Tibial nerve (tissue), 4 donors: ENCODE measurements around the gene SRXN1. TPM values are rescaled to one million over a fixed set of nuclear protein-coding genes. Genes with fewer than 3 reads are reported as not detected.
"Not testable (repeated sequence)": the region's sequence is repeated elsewhere in the genome, so short reads cannot be mapped to it uniquely, and the experiment has no call there.

Experiments
- DNase-seq, 2 donors: peaks; one replicate each; pipeline ENCODE4 v3.0.0-alpha.2; 2019; ENCODE audit warnings: low spot score in 2 of 2
- H3K27ac ChIP-seq, 4 donors: fragments of 200-600 bp; sonication (generic) in 3 of 4; one replicate each; pipeline ENCODE4 v1.5.1; 2017 to 2019; ENCODE audit warnings: mild to moderate bottlenecking in 1 of 4
- H3K27me3 ChIP-seq, 2 donors: fragments of 200-600 bp; sonication (generic) in 1 of 2; one replicate each; pipeline versions ENCODE4 v1.5.1 to v1.6.0; 2017 to 2019
- H3K36me3 ChIP-seq, 3 donors: fragments of 200-600 bp; sonication (generic); one replicate each; pipeline ENCODE4 v1.5.1; 2018 to 2019
- H3K4me1 ChIP-seq, 4 donors: fragments of 200-600 bp; sonication (generic) in 3 of 4; one replicate each; pipeline ENCODE4 v1.5.1; 2017 to 2019
- H3K4me3 ChIP-seq, 4 donors: fragments of 200-600 bp; sonication (generic) in 3 of 4; one replicate each; pipeline ENCODE4 v1.5.1; 2017 to 2019; ENCODE audit warnings: mild to moderate bottlenecking in 1 of 4, moderate library complexity in 1 of 4
- H3K9me3 ChIP-seq, 4 donors: fragments of 200-600 bp; sonication (generic) in 3 of 4; one replicate each; pipeline ENCODE4 v1.5.1; 2017 to 2019
- EP300 ChIP-seq, 2 donors: sonication (generic); formaldehyde crosslinking; IDR thresholded peaks; one replicate each; pipeline ENCODE4 v1.6.1; 2017; ENCODE audit warnings: antibody characterized with exemption in 2 of 2, mild to moderate bottlenecking in 1 of 2
- POLR2A ChIP-seq, 2 donors: fragments of 450-650 bp; IDR thresholded peaks; one replicate each; pipeline ENCODE4 v1.6.1; 2017; ENCODE audit warnings: antibody characterized with exemption in 2 of 2, mild to moderate bottlenecking in 2 of 2, moderate library complexity in 2 of 2
- WGBS, 2 donors: methylation state at CpG; one replicate each; pipeline ENCODE4 v1.1.5; 2018; 5-methylcytosine and 5-hydroxymethylcytosine counted together
- total RNA-seq, 4 donors: library from RNA; depleted of rRNA; stranded (reverse); fragments of >200 nt; gene quantifications; one replicate each; pipeline ENCODE4 v1.1.0, GENCODE V29; 2016
- TF ChIP-seq, protein P1 (sequence below), 5 experiments: fragments of 200-600 bp in 3 of 5; fragments of 450-650 bp in 2 of 5; sonication (generic) in 3 of 5; IDR thresholded peaks; one replicate each; pipeline ENCODE4 v1.5.1; 2016 to 2019; ENCODE audit warnings: antibody characterized with exemption in 5 of 5, mild to moderate bottlenecking in 3 of 5, moderate library complexity in 2 of 5

Gene SRXN1
- total RNA-seq, 4 donors from 2014 or later = 15.1 to 31.8 (median 19.5) TPM

DNA sequence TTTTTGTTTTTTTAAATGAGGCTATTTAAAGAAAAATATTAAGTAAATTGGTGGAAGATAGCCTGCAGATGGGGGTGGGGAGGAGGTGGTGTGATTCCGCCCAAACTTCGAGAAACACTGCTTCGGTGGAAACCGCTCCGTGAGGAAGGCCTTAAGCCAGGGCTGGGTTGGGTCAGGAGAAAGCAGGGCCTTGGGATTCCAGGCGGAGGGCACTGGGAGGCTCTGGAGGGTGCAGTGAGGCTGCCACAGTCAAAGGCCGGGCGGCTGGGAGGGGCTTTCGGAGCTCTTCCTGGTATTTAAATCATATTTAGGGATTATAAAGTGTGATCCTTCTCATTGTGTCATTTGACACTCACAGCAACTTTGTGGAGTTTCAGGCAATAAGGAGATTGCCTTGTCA, 44.8 kb upstream of the SRXN1 start:
- H3K9me3 ChIP-seq = no peaks in the 10 kb centered on the region
- no peaks in the 10 kb centered on the region for H3K4me1 ChIP-seq
- no peak for TF ChIP-seq EP300 (IDR thresholded peaks at IDR 0.05)
- TF ChIP-seq, protein P1, sequence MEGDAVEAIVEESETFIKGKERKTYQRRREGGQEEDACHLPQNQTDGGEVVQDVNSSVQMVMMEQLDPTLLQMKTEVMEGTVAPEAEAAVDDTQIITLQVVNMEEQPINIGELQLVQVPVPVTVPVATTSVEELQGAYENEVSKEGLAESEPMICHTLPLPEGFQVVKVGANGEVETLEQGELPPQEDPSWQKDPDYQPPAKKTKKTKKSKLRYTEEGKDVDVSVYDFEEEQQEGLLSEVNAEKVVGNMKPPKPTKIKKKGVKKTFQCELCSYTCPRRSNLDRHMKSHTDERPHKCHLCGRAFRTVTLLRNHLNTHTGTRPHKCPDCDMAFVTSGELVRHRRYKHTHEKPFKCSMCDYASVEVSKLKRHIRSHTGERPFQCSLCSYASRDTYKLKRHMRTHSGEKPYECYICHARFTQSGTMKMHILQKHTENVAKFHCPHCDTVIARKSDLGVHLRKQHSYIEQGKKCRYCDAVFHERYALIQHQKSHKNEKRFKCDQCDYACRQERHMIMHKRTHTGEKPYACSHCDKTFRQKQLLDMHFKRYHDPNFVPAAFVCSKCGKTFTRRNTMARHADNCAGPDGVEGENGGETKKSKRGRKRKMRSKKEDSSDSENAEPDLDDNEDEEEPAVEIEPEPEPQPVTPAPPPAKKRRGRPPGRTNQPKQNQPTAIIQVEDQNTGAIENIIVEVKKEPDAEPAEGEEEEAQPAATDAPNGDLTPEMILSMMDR (IDR thresholded peaks at IDR 0.05) = no peak
- 62 to 72% methylated on average over 9 of the region's 9 CpGs for WGBS, 2 donors
- no peaks in the 10 kb centered on the region for H3K36me3 ChIP-seq
- peaks cover 0 to 8% of the 10 kb centered on the region in 2 donors for H3K27me3 ChIP-seq
- H3K4me3 ChIP-seq = no peak overlapping the region
- no peak for DNase-seq
- H3K27ac ChIP-seq = no peak overlapping the region

DNA sequence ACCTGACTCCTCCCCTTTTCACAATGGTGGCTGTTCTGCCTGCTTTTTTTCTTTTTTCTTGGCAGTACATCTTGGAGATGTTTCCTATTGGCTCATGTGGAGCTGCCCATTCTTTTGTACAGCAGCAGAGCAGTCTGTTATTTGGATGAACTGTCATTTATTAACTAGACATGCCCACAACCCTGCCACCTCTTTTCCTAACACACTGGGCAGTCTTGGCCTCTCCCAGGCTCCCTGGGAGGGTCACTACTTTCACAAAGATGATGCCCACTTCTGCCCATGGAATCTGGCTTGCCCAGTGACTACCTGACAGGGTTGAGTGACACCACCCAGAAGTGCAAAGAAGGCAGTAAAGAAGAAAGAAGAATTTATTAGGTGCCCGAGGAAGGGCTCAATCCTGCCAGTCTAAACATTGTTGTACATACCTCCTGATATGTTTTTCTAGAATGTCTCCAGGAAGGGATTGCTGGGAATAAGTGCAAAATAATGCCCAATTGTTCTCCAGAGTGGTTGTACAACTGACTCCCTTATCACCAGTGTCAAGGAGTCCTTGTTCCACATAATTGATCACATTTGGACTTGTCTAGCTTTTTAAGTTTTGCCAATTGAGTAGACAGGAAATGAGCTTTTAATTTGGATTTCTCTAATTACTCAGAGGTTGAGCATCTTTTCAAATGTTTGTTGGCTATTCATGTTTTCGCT, 42.3 kb upstream of the SRXN1 start:
- 36 to 38% methylated on average over 2 of the region's 2 CpGs for WGBS, 2 donors
- no peak for DNase-seq
- Histone ChIP-seq H3K36me3 (no peaks in the 10 kb centered on the region), H3K27ac (no peak overlapping the region), H3K4me3 (no peak overlapping the region), H3K4me1 (no peaks in the 10 kb centered on the region), H3K27me3 (peaks cover 0 to 8% of the 10 kb centered on the region in 2 donors), H3K9me3 (no peaks in the 10 kb centered on the region)
- TF ChIP-seq, protein P1 (IDR thresholded peaks at IDR 0.05) = no peak
- TF ChIP-seq EP300 (IDR thresholded peaks at IDR 0.05) (no peak), POLR2A (IDR thresholded peaks at IDR 0.05) (no peak)

DNA sequence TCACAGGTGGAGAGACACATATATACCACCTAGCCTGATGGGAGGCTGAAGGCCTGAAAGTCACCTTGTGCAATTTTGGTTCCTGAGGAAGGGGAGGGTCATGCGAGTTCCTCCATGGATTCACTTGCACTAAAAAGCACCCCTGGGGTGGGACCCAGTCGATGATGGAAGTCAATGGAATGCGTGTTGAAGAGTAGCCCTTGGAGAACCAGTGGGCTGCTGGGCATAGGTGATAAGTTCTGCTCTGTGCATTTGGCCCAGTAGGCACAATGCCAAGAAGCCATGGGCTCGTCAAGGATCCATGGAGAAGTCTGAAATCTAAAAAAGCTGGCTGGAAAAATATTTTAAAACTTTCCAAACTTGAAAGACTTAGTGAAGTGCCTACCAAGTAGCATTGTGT, 41.5 kb upstream of the SRXN1 start:
- DNase-seq = no peak
- Histone ChIP-seq H3K27me3 (peaks cover 0 to 13% of the 10 kb centered on the region in 2 donors), H3K4me3 (no peak overlapping the region), H3K27ac (no peak overlapping the region), H3K4me1 (no peaks in the 10 kb centered on the region), H3K36me3 (no peaks in the 10 kb centered on the region), H3K9me3 (no peaks in the 10 kb centered on the region)
- 58 to 61% methylated on average over 4 of the region's 4 CpGs for WGBS, 2 donors
- TF ChIP-seq POLR2A (IDR thresholded peaks at IDR 0.05) (no peak), EP300 (IDR thresholded peaks at IDR 0.05) (no peak)
- TF ChIP-seq, protein P1 (IDR thresholded peaks at IDR 0.05) = no peak

DNA sequence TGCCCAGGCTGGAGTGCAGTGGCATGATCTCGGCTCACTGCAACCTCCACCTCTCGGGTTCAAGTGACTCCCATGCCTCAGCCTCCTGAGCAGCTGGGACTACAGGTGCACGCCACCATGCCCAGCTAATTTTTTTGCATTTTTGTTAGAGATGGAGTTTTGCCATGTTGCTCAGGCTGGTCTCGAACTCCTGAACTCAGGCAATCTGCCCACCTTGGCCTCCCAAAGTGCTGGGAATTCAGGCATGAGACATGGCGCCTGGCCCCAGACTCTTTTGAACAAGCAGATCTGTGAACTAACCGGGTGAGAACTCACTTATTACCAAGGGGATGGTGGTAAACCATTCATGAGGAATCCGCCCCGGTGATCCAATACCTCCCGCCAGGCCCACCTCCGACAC, 40.8 kb upstream of the SRXN1 start:
- not testable (repeated sequence) for H3K4me3 ChIP-seq, H3K4me1 ChIP-seq, H3K27ac ChIP-seq, H3K36me3 ChIP-seq, DNase-seq, H3K9me3 ChIP-seq
- peaks cover 0 to 20% of the 10 kb centered on the region in 2 donors for H3K27me3 ChIP-seq
- WGBS, 2 donors = 91 to 92% methylated on average over 10 of the region's 10 CpGs

DNA sequence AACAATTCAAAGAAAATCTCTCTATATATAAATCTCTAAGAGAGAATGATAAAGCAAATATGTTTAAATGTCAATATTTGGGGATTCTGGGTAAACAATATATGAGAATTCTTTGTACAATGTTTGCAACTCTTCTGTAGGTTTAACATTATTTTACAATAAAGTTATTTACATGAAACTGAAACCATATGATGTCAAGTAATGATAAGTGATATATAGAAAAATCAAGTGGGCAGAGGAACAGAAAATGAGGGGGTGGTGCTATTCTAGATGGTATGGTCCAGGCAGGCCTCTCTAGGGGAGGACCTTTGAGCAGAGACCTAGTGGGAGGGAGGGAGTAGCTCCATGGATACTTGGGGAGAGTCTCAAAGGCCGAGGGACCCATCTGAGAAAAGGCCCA, 39.0 kb upstream of the SRXN1 start:
- Histone ChIP-seq H3K36me3 (no peaks in the 10 kb centered on the region), H3K4me3 (no peak overlapping the region), H3K27ac (no peak overlapping the region), H3K9me3 (no peaks in the 10 kb centered on the region), H3K4me1 (no peaks in the 10 kb centered on the region), H3K27me3 (peaks cover 0 to 32% of the 10 kb centered on the region in 2 donors)
- TF ChIP-seq POLR2A (IDR thresholded peaks at IDR 0.05) = no peak
- TF ChIP-seq, protein P1 (IDR thresholded peaks at IDR 0.05) = no peak
- no peak for TF ChIP-seq EP300 (IDR thresholded peaks at IDR 0.05)
- WGBS, 2 donors = 14 to 44% methylated on average over 1 of the region's 1 CpG
- no peak for DNase-seq
